ENCODE data around the gene COL19A1. TPM values are rescaled to one million over a fixed set of nuclear protein-coding genes. Genes with fewer than 3 reads are reported as not detected.

The COL19A1 gene
- total and polyA plus RNA-seq, 4 donors = 0.09 to 4.4 (median 0.80) TPM; not detected in 1

DNA sequence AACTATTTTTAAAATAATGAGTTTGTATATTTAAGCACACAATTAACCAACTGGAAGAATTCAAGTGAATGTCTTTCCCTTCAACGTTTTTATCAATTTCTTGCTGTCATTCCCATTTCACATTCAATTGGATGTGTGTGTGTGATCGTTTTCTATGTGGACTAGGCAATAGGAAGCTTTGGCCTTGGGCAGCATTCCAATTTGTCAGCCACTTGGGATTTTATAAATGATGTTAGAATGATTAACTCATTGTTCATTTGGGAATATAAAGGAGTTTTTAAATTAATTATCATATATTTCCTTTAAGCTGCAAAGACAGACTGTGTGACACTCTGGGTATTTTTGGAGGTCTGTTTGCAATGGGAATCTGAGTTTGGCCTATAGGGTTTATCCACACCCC lies 274.1 kb downstream of the COL19A1 start:
- no peaks in the 10 kb centered on the region for H3K4me1 ChIP-seq (ENCODE audit: control insufficient read depth in 5 of 5, insufficient read depth in 5 of 5, low read length in 5 of 5)
- H3K27ac ChIP-seq (ENCODE audit: low read depth in 1 of 2, low read length in 1 of 2) = no peak overlapping the region
- no peaks in the 10 kb centered on the region for H3K9me3 ChIP-seq (ENCODE audit: control insufficient read depth in 4 of 4, insufficient read depth in 3 of 4, low read length in 3 of 4)
- no peaks in the 10 kb centered on the region for H3K27me3 ChIP-seq (ENCODE audit: control insufficient read depth in 3 of 3, insufficient read depth in 3 of 3, low read length in 2 of 3)
- DNase-seq = no peak
- ATAC-seq (ENCODE audit: insufficient read depth, low FRiP score) = no peak
- no peaks in the 10 kb centered on the region for H3K36me3 ChIP-seq (ENCODE audit: control insufficient read depth in 4 of 4, insufficient read depth in 4 of 4, low read length in 4 of 4)
- TF ChIP-seq, protein P1, sequence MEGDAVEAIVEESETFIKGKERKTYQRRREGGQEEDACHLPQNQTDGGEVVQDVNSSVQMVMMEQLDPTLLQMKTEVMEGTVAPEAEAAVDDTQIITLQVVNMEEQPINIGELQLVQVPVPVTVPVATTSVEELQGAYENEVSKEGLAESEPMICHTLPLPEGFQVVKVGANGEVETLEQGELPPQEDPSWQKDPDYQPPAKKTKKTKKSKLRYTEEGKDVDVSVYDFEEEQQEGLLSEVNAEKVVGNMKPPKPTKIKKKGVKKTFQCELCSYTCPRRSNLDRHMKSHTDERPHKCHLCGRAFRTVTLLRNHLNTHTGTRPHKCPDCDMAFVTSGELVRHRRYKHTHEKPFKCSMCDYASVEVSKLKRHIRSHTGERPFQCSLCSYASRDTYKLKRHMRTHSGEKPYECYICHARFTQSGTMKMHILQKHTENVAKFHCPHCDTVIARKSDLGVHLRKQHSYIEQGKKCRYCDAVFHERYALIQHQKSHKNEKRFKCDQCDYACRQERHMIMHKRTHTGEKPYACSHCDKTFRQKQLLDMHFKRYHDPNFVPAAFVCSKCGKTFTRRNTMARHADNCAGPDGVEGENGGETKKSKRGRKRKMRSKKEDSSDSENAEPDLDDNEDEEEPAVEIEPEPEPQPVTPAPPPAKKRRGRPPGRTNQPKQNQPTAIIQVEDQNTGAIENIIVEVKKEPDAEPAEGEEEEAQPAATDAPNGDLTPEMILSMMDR (IDR thresholded peaks at IDR 0.05; ENCODE audit: control extremely low read depth, extremely low read depth) = no peak
- 39 to 61% methylated on average over 2 of the region's 2 CpGs for WGBS, 2 donors
- no peak overlapping the region for H3K9ac ChIP-seq (ENCODE audit: insufficient read depth in 1 of 2, low read length in 2 of 2)
- no peak overlapping the region for H3K4me3 ChIP-seq

DNA sequence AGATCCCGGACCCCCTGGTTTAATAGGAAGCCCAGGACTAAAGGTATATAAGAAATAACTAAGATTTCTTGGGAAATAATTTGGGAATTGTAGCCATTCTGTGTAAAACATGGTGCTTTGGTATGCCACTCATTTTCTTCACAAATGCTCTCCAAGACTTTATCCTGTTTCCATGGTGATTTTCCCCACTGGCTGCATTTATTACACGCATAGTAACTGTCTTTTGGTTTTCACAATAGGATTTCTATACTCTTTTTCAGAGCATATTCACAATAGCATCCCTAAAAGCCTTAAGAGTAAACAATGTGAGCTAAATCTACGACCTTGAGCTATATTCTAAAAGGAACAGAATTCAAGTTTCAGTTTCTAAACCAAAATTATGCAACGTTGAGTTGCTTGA lies 275.7 kb downstream of the COL19A1 start:
- Histone ChIP-seq H3K4me1 (ENCODE audit: control insufficient read depth in 5 of 5, insufficient read depth in 5 of 5, low read length in 5 of 5) (no peaks in the 10 kb centered on the region), H3K9me3 (ENCODE audit: control insufficient read depth in 4 of 4, insufficient read depth in 3 of 4, low read length in 3 of 4) (no peaks in the 10 kb centered on the region), H3K27ac (ENCODE audit: low read depth in 1 of 2, low read length in 1 of 2) (no peak overlapping the region), H3K36me3 (ENCODE audit: control insufficient read depth in 4 of 4, insufficient read depth in 4 of 4, low read length in 4 of 4) (no peaks in the 10 kb centered on the region), H3K9ac (ENCODE audit: insufficient read depth in 1 of 2, low read length in 2 of 2) (no peak overlapping the region), H3K4me3 (no peak overlapping the region), H3K27me3 (ENCODE audit: control insufficient read depth in 3 of 3, insufficient read depth in 3 of 3, low read length in 2 of 3) (no peaks in the 10 kb centered on the region)
- TF ChIP-seq, protein P1 (IDR thresholded peaks at IDR 0.05; ENCODE audit: control extremely low read depth, extremely low read depth) = no peak
- ATAC-seq (ENCODE audit: insufficient read depth, low FRiP score) (no peak), DNase-seq (no peak)
- WGBS, 2 donors = 76 to 83% methylated on average over 4 of the region's 4 CpGs

DNA sequence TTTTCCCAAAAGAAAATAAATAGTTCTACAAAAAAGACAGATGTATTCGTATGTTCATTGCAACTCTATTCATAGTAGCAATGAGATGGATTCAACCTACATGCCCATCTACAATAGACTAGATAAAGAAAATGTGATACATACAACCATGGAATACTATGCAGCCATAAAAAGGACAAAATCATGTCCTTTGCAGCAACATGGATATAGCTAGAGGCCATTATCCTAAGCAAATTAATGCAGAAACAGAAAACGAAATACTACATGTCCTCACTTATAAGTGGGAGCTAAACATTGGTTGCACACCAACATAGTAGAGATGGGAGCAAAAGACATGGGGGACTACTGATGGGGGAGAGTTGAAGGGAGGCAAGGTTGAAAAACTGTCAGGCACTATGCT lies 278.8 kb downstream of the COL19A1 start:
- Histone ChIP-seq H3K4me1 (ENCODE audit: control insufficient read depth in 5 of 5, insufficient read depth in 5 of 5, low read length in 5 of 5) (no peaks in the 10 kb centered on the region), H3K9ac (ENCODE audit: insufficient read depth in 1 of 2, low read length in 2 of 2) (no peak overlapping the region), H3K36me3 (ENCODE audit: control insufficient read depth in 4 of 4, insufficient read depth in 4 of 4, low read length in 4 of 4) (no peaks in the 10 kb centered on the region), H3K4me3 (no peak overlapping the region), H3K27ac (ENCODE audit: low read depth in 1 of 2, low read length in 1 of 2) (no peak overlapping the region), H3K9me3 (ENCODE audit: control insufficient read depth in 4 of 4, insufficient read depth in 3 of 4, low read length in 3 of 4) (no peaks in the 10 kb centered on the region), H3K27me3 (ENCODE audit: control insufficient read depth in 3 of 3, insufficient read depth in 3 of 3, low read length in 2 of 3) (no peaks in the 10 kb centered on the region)
- DNase-seq (no peak), ATAC-seq (ENCODE audit: insufficient read depth, low FRiP score) (no peak)
- WGBS, 2 donors = 82 to 92% methylated on average over 2 of the region's 2 CpGs
- TF ChIP-seq, protein P1 (IDR thresholded peaks at IDR 0.05; ENCODE audit: control extremely low read depth, extremely low read depth) = no peak

DNA sequence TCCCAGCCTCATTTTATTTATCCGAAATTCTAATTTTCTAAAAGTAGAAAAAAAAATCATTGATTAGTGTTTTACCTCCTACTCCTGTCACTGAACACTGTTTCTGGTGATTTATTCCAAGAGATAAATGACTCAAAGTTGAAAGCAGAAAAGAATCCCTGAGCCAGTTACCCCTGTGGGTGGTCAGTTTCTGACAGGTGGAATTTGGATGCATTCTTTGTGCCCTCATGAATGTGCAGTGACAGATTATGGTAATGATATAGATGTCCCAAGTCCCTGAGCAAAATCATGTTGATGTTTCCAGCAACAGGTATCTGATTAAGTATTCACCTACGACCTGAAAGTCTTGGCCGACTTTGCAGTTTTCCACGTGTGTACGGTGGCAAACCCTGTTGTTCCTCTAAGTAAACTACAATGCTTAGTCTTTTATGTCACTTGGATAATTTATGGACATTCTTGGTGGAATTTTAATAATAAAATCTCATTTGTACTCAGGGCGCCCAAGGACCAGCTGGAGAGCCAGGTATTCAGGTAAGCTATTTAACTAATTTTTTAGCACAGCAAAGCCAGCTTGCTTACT lies 282.9 kb downstream of the COL19A1 start:
- no peak overlapping the region for H3K9ac ChIP-seq (ENCODE audit: insufficient read depth in 1 of 2, low read length in 2 of 2)
- 88 to 90% methylated on average over 6 of the region's 6 CpGs for WGBS, 2 donors
- no peaks in the 10 kb centered on the region for H3K9me3 ChIP-seq (ENCODE audit: control insufficient read depth in 4 of 4, insufficient read depth in 3 of 4, low read length in 3 of 4)
- ATAC-seq (ENCODE audit: insufficient read depth, low FRiP score) (no peak), DNase-seq (no peak)
- H3K36me3 ChIP-seq (ENCODE audit: control insufficient read depth in 4 of 4, insufficient read depth in 4 of 4, low read length in 4 of 4) = no peaks in the 10 kb centered on the region
- no peak overlapping the region for H3K4me3 ChIP-seq
- TF ChIP-seq, protein P1 (IDR thresholded peaks at IDR 0.05; ENCODE audit: control extremely low read depth, extremely low read depth) = no peak
- no peak overlapping the region for H3K27ac ChIP-seq (ENCODE audit: low read depth in 1 of 2, low read length in 1 of 2)
- no peaks in the 10 kb centered on the region for H3K4me1 ChIP-seq (ENCODE audit: control insufficient read depth in 5 of 5, insufficient read depth in 5 of 5, low read length in 5 of 5)
- H3K27me3 ChIP-seq (ENCODE audit: control insufficient read depth in 3 of 3, insufficient read depth in 3 of 3, low read length in 2 of 3) = no peaks in the 10 kb centered on the region
